Prostate gland (tissue), 2 donors: ENCODE data around the gene SCRT2.

Source experiments
- CTCF ChIP-seq, 4 experiments: fragments of 200-600 bp in 2 of 4; fragments of 450-650 bp in 2 of 4; sonication (generic) in 2 of 4; IDR thresholded peaks; 1 replicate in 3 of 4; 2 replicates in 1 of 4; pipeline ENCODE4 v1.5.1; 2016 to 2019; ENCODE audit warnings: antibody characterized with exemption in 4 of 4, mild to moderate bottlenecking in 2 of 4, moderate library complexity in 2 of 4
- POLR2A ChIP-seq: fragments of 450-650 bp; IDR thresholded peaks from one replicate; pipeline ENCODE4 v1.6.1; 2016; ENCODE audit warnings: antibody characterized with exemption, mild to moderate bottlenecking
- POLR2AphosphoS5 ChIP-seq: sonication (generic); formaldehyde crosslinking; IDR thresholded peaks from one replicate; pipeline ENCODE4 v1.6.1; 2017; ENCODE audit warnings: antibody characterized with exemption

GRCh38 chr20:711576-711975 lies 36.0 kb upstream of the SCRT2 start:
- no peak for TF ChIP-seq POLR2A
- TF ChIP-seq CTCF (IDR thresholded peaks at IDR 0.05), result no peak
- no peak for TF ChIP-seq POLR2AphosphoS5
